HCT116 (cell line): ENCODE data around the gene CDK8.

Experiments used
- CBX3 ChIP-seq: IDR thresholded peaks from 2 replicates; pipeline ENCODE4 v1.6.1; 2012; ENCODE audit warnings: low read depth
- CEBPB ChIP-seq: IDR thresholded peaks from 2 replicates; pipeline ENCODE4 v1.6.1; 2012; ENCODE audit warnings: low read depth
- EZH2phosphoT487 ChIP-seq: fragments of 200-600 bp; IDR thresholded peaks from 2 replicates; pipeline ENCODE4 v1.6.1; 2018; ENCODE audit warnings: antibody characterized with exemption, borderline replicate concordance
- JUND ChIP-seq: IDR thresholded peaks from 2 replicates; pipeline ENCODE4 v1.6.1; 2012
- POLR2A ChIP-seq: IDR thresholded peaks from 2 replicates; pipeline ENCODE4 v1.7.0; 2011; ENCODE audit warnings: borderline replicate concordance; ENCODE audit not compliant: insufficient read depth, insufficient read length; ENCODE audit errors: extremely low read depth
- POLR2AphosphoS5 ChIP-seq: IDR thresholded peaks from 2 replicates; pipeline ENCODE4 v1.6.1; 2011; ENCODE audit warnings: mild to moderate bottlenecking, low read depth, low read length, moderate library complexity
- RAD21 ChIP-seq: IDR thresholded peaks from 2 replicates; pipeline ENCODE4 v1.6.1; 2012; ENCODE audit warnings: low read depth, mild to moderate bottlenecking
- YY1 ChIP-seq: IDR thresholded peaks from 2 replicates; pipeline ENCODE4 v1.6.1; 2011; ENCODE audit warnings: low read length, low read depth, moderate library complexity, mild to moderate bottlenecking; ENCODE audit not compliant: insufficient replicate concordance; ENCODE audit errors: extremely low read depth
- ZNF274 ChIP-seq: fragments of 200-500 bp; sonication (Bioruptor generic); IDR thresholded peaks from 2 replicates; pipeline ENCODE4 v1.6.1; 2014; ENCODE audit warnings: mild to moderate bottlenecking, low read depth, low read length, inconsistent platforms
- TF ChIP-seq, protein P1 (sequence below), 3 experiments: fragments of 200-600 bp in 1 of 3; sonication (generic) in 1 of 3; IDR thresholded peaks in 2 of 3; conservative IDR thresholded peaks in 1 of 3; 2 replicates each; pipeline ENCODE4 v1.5.1; 2012 to 2017; ENCODE audit warnings: low read depth in 2 of 3, low read length in 2 of 3, antibody characterized with exemption in 1 of 3, borderline replicate concordance in 1 of 3, control low read depth in 1 of 3, mild to moderate bottlenecking in 1 of 3, mixed read lengths in 1 of 3, mixed run types in 1 of 3, moderate library complexity in 1 of 3; ENCODE audit not compliant: insufficient read depth in 1 of 3
- TF ChIP-seq, protein P2 (sequence below): IDR thresholded peaks from 2 replicates; pipeline ENCODE4 v1.6.1; 2012
- TF ChIP-seq, protein P3 (sequence below): IDR thresholded peaks from 2 replicates; pipeline ENCODE4 v1.6.1; 2012

DNA sequence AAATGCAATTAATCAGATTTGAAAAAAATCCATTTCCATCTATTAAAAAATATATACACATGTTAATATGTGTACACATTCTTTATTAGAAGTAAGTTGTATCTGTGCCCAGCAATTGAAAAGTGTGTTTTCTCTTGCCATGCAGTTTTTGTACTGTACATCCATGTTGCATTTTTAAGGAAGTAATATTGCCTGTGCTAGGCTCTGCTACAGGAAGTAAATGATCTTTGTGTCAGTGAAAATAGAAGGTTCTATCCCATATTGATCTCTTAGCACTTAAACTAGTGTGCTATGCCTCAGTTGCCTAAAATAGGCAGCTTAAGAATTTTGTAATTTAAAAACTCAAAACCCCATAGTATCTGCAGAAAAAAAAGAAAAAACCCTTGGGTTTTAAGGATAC is 122.5 kb downstream of the CDK8 start:
- TF ChIP-seq, protein P1, sequence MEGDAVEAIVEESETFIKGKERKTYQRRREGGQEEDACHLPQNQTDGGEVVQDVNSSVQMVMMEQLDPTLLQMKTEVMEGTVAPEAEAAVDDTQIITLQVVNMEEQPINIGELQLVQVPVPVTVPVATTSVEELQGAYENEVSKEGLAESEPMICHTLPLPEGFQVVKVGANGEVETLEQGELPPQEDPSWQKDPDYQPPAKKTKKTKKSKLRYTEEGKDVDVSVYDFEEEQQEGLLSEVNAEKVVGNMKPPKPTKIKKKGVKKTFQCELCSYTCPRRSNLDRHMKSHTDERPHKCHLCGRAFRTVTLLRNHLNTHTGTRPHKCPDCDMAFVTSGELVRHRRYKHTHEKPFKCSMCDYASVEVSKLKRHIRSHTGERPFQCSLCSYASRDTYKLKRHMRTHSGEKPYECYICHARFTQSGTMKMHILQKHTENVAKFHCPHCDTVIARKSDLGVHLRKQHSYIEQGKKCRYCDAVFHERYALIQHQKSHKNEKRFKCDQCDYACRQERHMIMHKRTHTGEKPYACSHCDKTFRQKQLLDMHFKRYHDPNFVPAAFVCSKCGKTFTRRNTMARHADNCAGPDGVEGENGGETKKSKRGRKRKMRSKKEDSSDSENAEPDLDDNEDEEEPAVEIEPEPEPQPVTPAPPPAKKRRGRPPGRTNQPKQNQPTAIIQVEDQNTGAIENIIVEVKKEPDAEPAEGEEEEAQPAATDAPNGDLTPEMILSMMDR (IDR thresholded peaks at IDR 0.05 in 2 of 3, conservative IDR thresholded peaks at IDR 0.05 in 1 of 3; ENCODE audit: borderline replicate concordance in 1 of 3, insufficient read depth in 1 of 3, low read depth in 2 of 3, low read length in 2 of 3) = no peak
- TF ChIP-seq POLR2A (no peak), EZH2phosphoT487 (no peak), CBX3 (no peak), ZNF274 (no peak), JUND (no peak), POLR2AphosphoS5 (no peak), YY1 (no peak), CEBPB (no peak), RAD21 (no peak)
- TF ChIP-seq, protein P2, sequence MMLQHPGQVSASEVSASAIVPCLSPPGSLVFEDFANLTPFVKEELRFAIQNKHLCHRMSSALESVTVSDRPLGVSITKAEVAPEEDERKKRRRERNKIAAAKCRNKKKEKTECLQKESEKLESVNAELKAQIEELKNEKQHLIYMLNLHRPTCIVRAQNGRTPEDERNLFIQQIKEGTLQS = no peak
- TF ChIP-seq, protein P3, sequence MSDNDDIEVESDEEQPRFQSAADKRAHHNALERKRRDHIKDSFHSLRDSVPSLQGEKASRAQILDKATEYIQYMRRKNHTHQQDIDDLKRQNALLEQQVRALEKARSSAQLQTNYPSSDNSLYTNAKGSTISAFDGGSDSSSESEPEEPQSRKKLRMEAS = no peak
